Measurements from ENCODE around the gene PLCL2.

DNA sequence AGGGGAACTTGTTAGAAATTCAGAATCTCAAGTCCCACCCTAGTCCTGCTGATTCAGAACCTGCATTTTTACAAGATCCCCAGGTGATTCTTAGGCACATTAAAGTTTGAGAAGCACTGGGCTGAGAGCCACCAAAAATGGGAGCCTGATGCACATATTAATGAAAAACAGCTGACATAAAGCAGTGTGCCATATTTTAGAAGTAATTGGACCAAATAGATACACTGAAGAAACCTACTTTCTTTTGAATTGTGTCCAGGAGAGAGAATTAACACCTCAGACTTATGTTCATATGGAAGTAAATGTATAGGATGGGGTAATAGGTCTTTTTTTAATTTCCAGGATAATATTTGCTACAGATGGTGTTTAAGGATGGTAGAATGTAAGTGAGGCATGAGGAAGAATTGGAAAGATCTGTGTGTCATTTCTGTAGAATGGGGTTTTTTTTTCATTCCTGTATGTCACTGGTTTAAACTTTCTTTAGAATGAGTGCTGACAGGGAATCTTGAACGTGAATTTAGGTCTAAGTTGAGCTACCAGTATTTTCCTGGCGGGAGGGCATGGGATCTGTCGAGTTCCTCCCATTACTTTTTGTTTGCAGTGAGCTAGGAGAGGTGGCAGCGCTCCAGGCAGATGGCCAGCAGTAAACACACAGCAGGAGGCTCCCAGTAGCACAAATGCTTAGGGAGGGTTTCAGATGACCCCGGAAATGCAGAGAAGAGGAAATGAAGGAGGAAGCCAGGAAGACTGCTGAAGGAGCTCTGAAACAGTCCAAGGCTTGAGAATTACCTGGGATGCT lies 185.6 kb downstream of the PLCL2 start:
- TF ChIP-seq, protein P1, sequence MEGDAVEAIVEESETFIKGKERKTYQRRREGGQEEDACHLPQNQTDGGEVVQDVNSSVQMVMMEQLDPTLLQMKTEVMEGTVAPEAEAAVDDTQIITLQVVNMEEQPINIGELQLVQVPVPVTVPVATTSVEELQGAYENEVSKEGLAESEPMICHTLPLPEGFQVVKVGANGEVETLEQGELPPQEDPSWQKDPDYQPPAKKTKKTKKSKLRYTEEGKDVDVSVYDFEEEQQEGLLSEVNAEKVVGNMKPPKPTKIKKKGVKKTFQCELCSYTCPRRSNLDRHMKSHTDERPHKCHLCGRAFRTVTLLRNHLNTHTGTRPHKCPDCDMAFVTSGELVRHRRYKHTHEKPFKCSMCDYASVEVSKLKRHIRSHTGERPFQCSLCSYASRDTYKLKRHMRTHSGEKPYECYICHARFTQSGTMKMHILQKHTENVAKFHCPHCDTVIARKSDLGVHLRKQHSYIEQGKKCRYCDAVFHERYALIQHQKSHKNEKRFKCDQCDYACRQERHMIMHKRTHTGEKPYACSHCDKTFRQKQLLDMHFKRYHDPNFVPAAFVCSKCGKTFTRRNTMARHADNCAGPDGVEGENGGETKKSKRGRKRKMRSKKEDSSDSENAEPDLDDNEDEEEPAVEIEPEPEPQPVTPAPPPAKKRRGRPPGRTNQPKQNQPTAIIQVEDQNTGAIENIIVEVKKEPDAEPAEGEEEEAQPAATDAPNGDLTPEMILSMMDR (conservative IDR thresholded peaks at IDR 0.05; ENCODE audit: low read depth, low read length) = no peak
- TF ChIP-seq EZH2 (IDR thresholded peaks at IDR 0.05; ENCODE audit: borderline replicate concordance, low read depth, low read length, poor library complexity, severe bottlenecking) = no peak
